Activated CD4-positive, alpha-beta T cell treated with anti-CD3 and anti-CD28 coated beads for 24 hours (primary cell): ENCODE data around the gene HEXIM2.

Experiments used
- DNase-seq, 2 donors: peaks; one replicate each; pipeline ENCODE4 v3.0.0-alpha.2; 2020; ENCODE audit warnings: low read depth in 2 of 2

Gene HEXIM2

DNA sequence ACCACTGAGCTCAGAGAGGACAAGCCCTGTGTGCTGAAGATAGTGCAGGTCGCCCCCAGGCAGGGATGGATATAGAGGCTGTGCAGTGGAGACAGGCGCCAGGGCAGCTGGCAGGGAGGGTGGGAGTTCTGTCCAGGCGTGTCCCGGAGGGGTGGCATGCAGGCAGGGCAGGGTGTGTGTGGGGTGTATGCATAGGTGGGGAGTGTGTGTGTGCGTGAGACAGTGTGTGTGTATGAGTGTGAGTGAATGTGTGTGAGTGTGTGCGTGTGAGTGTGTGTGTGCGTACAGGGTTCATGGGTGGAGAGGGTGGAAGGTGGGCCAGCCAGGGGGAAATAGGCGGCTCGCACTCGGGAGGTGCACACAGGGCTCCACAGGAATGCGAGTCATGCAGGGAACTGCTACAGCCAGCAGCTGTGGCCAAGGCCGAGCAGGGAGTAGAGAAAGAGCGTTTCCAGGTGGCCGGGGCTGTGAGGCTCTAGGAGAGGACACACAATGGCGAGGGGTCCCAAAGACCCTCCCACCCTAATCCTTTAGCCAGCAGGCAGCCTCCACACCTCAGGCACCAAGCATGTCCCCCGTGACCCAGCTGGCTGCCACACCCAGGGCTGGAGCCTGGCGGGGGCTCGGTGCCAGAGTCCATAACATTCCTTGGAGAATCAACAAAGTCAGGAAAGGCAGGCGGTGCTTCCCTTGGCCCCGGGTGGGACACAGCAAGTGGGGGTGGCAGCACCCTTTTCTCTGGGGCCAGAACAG lies 34.0 kb upstream of the HEXIM2 start:
- no peak for DNase-seq

- DNase-seq, result no peak
Measured at GRCh38 chr17:45128331-45128730, 33.3 kb upstream of the HEXIM2 start.

GRCh38 chr17:45128989-45129388 lies 32.7 kb upstream of the HEXIM2 start:
- no peak for DNase-seq

GRCh38 chr17:45129426-45129939 lies 32.2 kb upstream of the HEXIM2 start:
- DNase-seq, result no peak

- no peak for DNase-seq
Measured at GRCh38 chr17:45129940-45130680, 31.6 kb upstream of the HEXIM2 start.

- no peak for DNase-seq
Measured at GRCh38 chr17:45130681-45131615, 30.7 kb upstream of the HEXIM2 start.

DNA sequence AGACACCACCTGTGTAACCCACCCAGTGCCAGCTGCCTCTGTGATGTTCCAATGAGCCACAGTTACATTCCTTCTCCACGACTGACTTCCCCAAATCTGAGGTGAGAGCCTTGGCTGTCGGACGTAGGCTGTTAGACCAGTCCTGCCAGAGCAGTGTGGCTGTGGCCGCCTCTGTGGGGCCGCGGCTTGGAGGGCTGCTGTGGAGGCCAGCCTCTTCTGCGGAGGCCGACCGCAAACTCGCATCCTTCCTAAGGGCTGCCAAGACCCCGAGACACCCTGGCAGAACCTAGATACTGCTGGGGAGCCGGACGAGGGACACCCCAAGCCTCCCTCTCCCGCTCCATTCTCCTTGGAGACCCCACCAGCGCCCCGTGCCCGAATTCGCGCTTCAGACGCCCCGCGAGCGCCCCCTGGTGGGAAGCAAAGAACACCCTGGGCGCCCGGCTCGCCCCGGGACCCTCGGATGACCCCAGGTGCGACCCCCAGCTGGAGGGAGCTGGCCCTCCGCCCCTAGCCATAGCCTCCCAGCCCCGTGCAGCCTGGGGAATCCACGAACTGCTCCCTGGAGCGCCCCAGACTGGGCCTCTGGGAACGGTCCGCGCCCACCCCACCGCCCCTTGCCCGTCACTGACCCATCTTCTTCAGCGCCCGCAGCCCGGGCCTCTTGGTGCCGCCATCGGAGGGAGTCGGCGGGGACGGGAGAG lies 29.9 kb upstream of the HEXIM2 start:
- peak in 1 of 2 donors; percentile 38 for DNase-seq

DNA sequence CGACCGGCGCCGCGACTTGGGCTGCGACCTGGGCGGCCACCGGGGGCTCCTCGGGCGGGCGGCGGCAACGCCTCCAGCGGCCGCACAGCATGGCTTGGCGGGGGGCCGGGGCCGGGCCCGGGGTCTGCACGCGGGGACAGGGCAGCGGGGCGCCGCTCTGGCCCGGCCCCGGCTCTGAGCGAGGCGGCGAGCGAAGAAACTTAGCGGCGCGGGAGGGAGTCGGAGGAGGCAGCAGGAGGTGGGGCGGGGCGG lies 29.4 kb upstream of the HEXIM2 start, which contains the start of gene PLCD3:
Gene PLCD3 (minus strand): TSS at position 196 of the 252 bp plus-strand sequence. CDS start 105 bp downstream, at position 91.
- peak in 1 of 2 donors; percentile 51 for DNase-seq

DNA sequence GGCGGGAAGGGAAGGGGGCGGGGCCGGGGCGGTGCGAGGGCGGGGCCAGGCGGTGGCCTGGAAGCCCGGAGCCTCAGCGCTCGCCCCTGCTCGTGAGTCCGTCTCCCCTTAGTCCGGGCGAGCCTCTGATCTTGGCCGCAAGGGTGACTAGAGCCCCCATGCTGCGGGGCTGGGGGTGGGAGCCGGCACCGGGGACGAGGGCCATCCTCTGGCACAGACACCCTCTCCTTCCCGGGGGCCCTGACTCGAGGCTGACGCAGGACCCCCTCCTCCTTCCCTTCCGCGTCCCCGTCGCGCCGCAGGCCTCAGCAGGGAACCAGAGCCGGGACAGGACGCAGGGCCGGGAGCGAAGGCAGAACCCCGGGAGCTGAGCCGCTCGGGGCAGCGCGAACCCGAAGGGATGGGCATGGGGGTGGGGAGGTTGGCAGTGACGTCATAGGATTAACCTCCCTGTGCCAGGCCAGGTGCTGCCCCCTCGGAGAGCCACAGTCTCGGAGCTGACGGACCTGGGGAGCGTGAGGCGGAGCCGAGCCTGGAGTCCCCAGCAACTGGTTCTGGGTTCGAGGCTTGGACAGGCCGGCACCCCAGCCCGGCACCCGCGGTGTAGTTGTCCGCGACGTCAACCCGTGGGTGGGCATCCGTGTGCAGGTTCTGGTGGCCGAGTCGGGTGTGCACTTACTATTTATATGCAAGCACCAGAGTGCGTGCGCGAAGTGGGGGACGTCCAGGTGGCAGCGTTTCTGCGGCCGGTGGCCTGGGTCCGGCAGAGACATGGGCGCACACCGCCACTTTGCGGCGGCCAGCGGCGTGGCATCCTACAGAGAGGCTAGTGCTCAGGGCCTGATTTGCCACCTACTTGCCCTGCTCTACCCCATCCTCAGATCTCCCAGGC lies 28.9 kb upstream of the HEXIM2 start:
- peak; percentile 36 to 59 for DNase-seq

DNA sequence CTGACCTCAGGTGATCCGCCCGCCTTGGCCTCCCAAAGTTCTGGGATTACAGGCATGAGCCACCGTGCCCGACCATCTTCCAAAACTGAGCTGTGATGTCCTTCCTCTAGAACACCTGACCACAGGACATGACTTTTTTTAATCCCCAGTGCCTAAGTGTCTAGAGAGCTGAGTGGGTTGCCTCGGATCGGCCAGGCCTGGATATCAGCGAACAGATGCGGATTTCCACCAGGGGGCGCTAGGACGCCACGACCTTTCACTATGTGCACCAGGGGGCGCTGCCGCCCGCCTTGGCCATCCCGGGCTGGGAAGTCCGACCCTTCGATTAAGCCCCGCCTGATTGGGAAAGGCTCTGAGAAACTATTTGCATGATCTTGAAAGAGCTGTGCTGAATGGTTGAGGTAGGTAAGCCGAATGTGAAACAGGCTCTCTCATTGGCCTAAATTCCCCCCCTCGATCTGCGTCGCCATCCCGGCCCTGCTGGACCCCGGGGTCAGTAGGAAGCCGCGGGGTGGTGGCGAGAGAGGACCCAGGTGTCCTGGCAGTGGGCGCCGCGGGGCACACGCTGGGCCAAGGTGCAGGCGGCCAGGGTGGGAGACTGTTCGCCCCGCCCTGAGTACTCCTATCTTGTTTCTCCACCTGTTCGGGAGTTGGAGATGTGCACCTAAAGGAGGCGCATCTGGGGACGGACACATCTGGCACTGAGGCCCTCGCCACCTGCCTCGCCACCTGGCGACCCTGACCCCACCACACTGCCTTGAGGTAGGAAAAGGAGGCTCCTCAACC lies 26.3 kb upstream of the HEXIM2 start, which contains the start of gene ACBD4:
Gene ACBD4 (plus strand): TSS at position 496 of the 786 bp plus-strand sequence. CDS start 458 bp downstream, outside the sequence.
- DNase-seq, result peak; percentile 96

GRCh38 chr17:45135978-45136791 lies 25.5 kb upstream of the HEXIM2 start:
- DNase-seq, result no peak

DNA sequence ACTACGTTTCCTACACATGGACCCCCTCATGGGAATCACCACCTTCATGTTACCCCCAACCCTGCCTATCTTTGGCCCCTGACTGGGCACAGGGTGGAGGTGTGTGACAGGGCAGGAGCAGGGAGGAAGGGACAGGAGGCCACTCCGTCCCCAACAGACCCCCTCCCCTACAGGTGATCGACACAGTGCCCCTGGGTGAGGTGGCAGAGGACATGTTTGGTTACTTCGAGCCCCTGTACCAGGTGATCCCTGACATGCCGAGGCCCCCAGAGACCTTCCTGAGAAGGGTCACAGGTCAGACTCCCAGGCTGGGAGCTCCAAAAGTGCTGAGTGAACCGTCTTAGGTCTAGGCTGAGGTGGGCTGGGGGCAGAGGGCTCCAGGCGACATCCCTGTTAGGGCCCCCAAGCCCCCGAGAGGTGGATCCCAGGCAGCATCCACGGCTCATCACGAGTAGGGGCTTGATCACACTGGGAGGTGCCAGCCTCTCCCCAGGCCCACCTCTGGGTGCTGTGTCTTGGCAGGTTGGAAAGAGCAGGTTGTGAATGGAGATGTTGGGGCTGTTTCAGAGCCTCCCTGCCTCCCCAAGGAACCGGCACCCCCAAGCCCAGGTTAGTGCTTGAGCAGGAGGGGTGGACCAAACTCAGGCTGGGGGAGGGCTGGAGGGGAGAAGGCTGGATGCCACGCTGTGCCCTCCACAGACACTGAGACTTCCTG lies 24.7 kb upstream of the HEXIM2 start:
- DNase-seq, result no peak

GRCh38 chr17:45137561-45138305 lies 23.9 kb upstream of the HEXIM2 start:
- DNase-seq, result no peak

GRCh38 chr17:45138911-45139532 lies 22.7 kb upstream of the HEXIM2 start:
- no peak for DNase-seq

- no peak for DNase-seq
Measured at GRCh38 chr17:45139533-45139920, 22.1 kb upstream of the HEXIM2 start.

DNA sequence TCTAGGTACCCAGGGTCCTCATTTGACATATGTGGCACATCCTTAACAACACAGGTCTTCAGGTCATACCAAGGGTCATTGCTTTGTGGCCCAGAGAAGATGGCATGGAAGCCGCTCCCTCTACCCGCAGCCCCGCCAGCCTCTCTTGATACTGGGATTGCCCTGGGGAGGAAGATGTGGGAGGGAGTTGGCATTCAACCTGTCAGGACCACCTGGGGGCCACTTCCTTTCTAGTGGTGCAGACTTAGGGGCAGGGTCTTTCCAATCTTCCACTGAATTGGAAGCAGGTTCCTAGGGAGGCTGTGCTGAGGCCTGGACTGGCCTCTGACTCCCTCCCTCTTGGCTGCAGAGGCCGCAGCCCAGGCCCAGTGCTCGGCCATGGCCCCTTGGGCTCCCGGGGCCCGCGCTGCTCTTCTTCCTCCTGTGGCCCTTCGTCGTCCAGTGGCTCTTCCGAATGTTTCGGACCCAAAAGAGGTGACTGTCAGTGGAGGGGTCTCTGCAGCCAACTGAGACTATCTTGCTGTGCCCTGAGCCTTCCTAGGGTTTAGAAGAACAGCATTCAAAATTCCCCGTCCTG lies 18.5 kb upstream of the HEXIM2 start:
- DNase-seq, result no peak
